ENCODE results near the gene CACNB4.

Gene CACNB4

DNA sequence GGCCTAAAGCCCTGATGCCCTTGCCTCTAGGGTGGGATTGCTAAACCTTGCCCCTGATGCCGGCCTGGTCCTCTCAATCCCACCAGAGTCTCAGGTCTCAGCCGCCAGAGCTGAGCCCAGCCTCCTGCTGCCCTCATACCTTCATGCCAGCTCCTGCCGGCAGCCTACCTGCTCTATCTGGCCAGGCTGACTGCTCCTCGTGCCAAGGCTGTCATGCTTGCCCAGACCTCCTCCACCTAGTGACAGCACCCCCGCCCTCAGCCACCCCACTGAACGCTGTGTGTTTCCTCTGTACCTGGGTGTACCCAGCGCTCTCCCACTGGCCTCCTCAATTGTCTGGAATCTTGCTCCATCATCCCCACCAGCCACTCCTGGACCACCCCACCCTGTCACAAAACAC, 120.1 kb downstream of the CACNB4 start:
- no peak overlapping the region for H3K4me3 ChIP-seq (replicated peaks; ENCODE audit: low read depth, low read length)
- DNase-seq (ENCODE audit: extremely low read depth, low read depth), result no peak
- TF ChIP-seq, protein P1, sequence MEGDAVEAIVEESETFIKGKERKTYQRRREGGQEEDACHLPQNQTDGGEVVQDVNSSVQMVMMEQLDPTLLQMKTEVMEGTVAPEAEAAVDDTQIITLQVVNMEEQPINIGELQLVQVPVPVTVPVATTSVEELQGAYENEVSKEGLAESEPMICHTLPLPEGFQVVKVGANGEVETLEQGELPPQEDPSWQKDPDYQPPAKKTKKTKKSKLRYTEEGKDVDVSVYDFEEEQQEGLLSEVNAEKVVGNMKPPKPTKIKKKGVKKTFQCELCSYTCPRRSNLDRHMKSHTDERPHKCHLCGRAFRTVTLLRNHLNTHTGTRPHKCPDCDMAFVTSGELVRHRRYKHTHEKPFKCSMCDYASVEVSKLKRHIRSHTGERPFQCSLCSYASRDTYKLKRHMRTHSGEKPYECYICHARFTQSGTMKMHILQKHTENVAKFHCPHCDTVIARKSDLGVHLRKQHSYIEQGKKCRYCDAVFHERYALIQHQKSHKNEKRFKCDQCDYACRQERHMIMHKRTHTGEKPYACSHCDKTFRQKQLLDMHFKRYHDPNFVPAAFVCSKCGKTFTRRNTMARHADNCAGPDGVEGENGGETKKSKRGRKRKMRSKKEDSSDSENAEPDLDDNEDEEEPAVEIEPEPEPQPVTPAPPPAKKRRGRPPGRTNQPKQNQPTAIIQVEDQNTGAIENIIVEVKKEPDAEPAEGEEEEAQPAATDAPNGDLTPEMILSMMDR (IDR thresholded peaks at IDR 0.05; ENCODE audit: low read depth, low read length, missing control alignments), result no peak

DNA sequence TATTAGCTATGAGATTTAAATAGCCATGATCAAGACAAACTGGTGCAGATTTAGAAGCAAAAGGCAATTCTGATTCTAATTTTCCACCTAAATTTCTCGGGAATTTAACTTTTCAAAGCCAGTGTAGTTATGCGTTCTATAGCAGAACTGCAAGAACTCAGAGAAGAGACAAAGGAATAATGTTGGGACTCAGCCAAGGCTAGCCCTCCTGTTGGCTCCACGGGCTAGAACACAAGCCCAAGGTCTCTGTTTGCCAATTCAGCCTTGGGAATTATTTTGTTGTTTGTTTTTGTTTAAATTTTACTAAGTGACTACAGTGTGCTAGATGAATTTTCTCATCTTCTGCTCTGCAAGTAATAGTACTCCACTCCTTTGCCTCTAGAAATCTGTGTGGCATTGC, 121.2 kb downstream of the CACNB4 start:
- H3K4me3 ChIP-seq (replicated peaks; ENCODE audit: low read depth, low read length), result no peak overlapping the region
- TF ChIP-seq, protein P1 (IDR thresholded peaks at IDR 0.05; ENCODE audit: low read depth, low read length, missing control alignments), result no peak
- DNase-seq (ENCODE audit: extremely low read depth, low read depth), result no peak

DNA sequence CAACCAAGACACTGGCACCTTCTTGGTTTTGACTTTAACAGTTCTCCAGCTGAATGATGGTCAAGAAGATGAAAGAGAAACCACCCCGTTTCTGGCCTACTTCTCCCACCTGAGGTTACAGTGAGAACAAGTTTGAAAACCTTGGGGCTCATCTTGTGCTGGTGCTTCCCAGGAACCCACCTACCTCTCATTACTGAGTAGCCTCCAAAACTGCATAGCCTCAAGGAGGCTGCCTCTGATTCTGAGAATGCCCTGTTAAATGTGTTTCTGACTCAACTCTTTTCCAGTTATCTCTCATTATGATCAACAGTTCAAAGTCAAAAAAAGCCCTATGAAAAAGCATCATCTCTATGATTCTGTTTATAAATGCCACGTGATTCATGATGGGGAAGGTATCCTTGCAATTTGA, 121.9 kb downstream of the CACNB4 start:
- TF ChIP-seq, protein P1 (IDR thresholded peaks at IDR 0.05; ENCODE audit: low read depth, low read length, missing control alignments), result no peak
- no peak for DNase-seq (ENCODE audit: extremely low read depth, low read depth)
- H3K4me3 ChIP-seq (replicated peaks; ENCODE audit: low read depth, low read length), result no peak overlapping the region

DNA sequence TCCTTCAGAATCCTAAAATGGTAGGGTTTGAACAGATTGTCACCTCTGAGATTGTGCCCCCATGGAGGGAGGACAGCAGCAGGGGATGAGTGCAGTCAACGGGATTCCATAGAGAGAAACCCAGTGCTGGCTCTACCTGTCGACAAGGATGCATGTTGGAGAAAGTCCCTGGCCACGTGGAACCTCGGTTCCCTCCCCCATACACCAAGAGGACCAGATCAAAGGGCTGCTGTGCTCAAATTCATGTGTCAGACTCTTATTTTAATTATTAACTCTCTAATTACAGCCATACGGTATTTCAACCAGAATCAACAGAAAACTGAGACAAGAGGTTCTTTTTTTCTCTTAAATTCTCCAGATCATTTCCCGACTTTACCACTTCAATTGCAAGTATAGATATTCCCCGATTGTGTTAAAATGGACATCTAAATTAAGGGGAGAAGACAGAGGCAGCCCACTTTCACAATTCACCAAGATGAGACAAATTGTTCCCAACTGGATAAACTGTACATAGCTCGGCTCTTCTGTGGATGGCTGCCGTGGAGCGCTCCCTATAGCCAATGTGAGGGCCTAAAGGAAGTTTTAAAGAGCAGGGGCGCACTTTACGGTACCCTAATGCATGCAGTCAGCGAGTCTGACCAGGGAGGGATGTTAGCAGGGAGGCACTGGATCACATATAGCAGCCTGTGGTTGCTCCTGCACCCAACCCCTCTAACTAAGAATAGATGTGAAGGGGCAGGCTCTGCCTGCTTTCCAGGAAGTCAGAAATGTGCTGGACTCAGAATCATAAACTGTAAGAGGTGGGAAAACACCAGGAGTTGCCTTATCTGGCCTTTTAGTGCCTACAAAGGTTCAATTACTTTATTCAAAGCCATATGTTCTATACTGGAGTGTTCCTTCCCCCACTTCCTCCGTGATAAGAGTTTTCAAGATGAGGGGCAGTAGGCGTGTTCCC, 123.1 kb downstream of the CACNB4 start:
- TF ChIP-seq, protein P1 (IDR thresholded peaks at IDR 0.05; ENCODE audit: low read depth, low read length, missing control alignments), result no peak
- H3K4me3 ChIP-seq (replicated peaks; ENCODE audit: low read depth, low read length), result no peak overlapping the region
- no peak for DNase-seq (ENCODE audit: extremely low read depth, low read depth)

DNA sequence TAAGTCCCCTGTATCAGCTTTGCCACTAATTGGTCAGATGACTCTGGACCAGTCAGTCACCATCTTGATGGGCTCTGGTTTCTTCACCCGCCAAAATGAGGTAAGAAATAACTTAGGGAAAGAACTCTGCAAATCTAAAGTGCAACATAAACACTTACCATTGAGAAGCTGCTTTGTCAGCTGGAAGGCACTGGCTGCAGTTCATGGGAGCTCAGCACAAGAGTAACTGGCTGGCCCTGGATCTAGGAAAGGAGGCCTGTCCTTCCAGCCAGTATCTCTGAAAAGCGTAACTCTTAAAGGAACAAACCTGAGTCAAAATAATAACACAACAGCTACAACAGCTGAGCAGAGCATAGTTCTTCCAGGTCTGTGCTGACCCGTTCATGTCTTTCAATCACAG, 123.9 kb downstream of the CACNB4 start:
- no peak for DNase-seq (ENCODE audit: extremely low read depth, low read depth)
- H3K4me3 ChIP-seq (replicated peaks; ENCODE audit: low read depth, low read length), result no peak overlapping the region
- TF ChIP-seq, protein P1 (IDR thresholded peaks at IDR 0.05; ENCODE audit: low read depth, low read length, missing control alignments), result no peak

DNA sequence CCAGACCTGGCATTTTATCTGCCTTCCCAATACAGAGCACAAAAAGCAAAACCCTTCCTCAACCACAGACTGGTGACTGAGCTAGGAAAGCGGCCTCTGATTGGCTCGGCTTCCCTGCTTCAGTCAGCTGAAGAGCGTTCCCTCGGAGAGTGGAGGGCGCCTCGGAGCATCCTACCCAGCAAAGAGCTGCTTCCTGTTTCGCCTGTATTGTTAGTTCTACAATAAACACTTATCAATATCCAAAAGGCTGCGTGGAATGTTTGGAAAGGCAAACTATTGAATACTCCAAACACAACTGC, 125.0 kb downstream of the CACNB4 start:
- H3K4me3 ChIP-seq (replicated peaks; ENCODE audit: low read depth, low read length), result no peak overlapping the region
- no peak for DNase-seq (ENCODE audit: extremely low read depth, low read depth)
- TF ChIP-seq, protein P1 (IDR thresholded peaks at IDR 0.05; ENCODE audit: low read depth, low read length, missing control alignments), result no peak
